ENCODE measurements around the gene HAUS1.
"Not testable (repeated sequence)": the region's sequence is repeated elsewhere in the genome, so short reads cannot be mapped to it uniquely, and the experiment has no call there.

The HAUS1 gene

GRCh38 chr18:46080156-46080555 lies 24.0 kb upstream of the HAUS1 start:
- DNase-seq, result no peak

DNA sequence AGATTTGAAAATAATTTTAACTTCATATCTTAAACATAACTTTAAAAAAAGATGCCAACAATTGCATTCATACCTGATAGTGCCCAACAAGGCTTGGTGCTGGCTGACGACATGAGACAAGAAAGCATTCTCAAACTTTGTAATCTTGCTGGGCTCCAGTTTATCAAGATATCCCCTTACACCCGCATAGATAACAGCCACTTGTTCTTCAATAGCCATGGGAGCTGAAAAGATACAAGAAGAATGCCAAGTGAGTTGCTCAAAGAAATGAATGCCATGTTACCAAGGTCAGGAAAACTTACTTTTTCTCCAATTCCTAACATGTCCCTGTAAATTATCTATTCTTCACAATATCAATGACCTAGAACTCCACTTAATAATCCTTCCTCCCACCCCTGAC lies 19.8 kb upstream of the HAUS1 start:
- no peak for DNase-seq

GRCh38 chr18:46088501-46088900 lies 15.7 kb upstream of the HAUS1 start:
- DNase-seq, result not testable (repeated sequence)

DNA sequence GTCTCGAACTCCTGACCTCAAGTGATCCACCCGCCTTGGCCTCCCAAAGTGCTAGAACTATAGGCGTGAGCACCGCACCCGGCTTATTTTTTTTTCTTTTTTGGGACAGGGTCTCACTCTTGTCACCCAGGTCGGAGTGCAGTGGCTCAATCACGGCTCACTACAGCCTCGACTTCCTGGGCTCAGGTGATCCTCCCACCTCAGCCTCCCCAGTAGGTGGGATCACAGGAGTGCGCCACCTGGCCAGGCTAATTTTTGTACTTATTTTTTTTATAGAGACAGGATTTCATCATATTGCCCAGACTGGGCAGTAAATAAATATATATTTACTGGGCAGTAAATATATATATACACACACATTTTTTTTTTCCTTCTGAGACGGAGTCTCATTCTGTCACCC lies 8.7 kb upstream of the HAUS1 start:
- no peak for DNase-seq

GRCh38 chr18:46096651-46097300 lies 7.4 kb upstream of the HAUS1 start:
- DNase-seq, result no peak

- DNase-seq, result no peak
These were observed 6.8 kb upstream of the HAUS1 start for GRCh38 chr18:46097431-46097800.

GRCh38 chr18:46097801-46098615 lies 6.2 kb upstream of the HAUS1 start, which contains the start of gene ATP5F1A:
ATP5F1A (minus strand) TSS chr18:46098296; CDS start chr18:46098231, 65 bp downstream.
- peak; percentile 98 for DNase-seq

DNA sequence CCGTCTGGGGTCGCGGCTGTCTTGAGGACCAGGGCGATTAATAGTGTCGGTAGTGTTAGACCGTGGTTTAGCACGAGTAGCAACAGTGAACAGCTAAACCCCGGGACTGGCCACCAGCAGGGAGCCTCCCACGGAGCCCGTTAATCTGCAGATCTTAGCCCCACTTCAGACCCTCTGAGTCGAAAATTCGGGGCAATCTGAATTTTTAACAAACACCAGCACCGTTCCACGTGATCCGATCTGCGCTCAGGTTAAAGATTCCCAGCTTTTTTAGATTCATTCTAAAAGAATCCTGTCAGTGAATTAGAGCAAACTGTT lies 5.6 kb upstream of the HAUS1 start:
- DNase-seq, result no peak

DNA sequence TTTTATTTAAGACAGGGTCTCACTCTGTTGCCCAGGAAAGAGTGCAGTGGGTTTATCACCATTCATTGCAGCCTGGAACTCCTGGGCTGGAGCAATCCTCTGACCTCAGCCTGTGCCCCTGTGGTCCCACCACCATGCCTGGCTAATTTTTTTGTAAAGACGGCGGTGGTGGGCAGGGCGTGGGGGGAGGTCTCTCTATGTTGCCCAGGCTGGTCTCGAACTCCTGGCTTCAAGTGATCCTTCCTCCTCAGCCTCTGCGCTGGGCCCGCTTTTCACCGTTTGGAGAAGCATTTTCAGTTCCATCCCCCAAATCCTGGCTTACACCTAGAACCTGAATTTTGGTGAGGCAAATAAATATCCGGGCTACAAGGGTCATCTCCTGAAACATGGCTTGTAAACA lies 4.7 kb upstream of the HAUS1 start:
- no peak for DNase-seq

DNA sequence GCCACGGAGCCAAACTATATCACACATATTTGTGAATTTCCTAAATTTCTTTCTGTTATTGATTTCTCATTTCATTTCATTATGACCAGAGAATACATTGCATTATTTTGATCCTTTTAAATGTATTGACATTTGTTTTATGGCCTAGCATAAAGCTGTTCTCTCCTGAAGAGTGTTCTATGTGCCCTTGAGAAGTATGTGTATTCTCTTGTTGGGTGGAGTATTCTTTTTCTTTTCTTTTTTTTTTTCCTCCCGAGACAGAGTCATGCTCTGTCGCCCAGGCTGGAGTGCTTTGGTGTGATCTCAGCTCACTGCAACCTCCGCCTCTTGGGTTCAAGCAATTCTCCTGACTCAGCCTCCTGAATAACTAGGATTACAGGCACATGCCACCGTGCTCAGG lies 5.2 kb downstream of the HAUS1 start:
- DNase-seq, result no peak

- no peak for DNase-seq
These were observed 6.2 kb downstream of the HAUS1 start for GRCh38 chr18:46110406-46110805.

DNA sequence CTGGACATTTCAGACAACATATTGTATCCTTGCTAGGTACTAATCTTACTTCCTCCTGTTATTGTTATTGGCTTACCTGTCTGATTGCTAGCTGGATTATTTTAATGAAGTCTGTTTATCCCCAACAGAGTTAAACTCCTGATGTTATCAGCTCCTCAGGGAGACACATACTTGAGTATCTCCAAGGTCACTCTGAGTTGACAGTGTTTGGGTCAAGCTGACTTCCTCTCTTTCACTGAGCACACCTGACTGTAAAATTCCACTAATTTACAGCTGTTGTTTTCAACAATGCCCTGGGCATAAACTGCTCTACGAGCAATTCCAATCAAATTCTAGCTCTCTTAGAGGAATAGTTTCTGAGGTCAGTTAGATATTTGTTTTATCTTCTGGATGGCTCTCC lies 9.6 kb downstream of the HAUS1 start:
- no peak for DNase-seq

DNA sequence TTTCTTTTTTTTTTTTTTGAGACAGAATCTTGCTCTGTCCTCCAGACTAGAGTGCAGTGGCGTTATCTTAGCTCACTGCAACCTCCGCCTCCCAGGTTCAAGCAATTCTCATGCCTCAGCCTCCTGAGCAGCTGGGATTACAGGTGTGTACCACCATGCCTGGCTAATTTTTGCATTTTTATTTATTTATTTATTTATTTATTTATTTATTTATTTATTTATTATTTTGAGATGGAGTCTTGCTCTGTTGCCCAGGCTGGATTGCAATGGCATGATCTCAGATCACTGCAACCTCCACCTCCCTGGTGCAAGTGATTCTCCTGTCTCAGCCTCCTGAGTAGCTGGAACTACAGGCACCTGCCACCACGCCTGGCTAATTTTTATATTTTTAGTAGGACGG lies 22.4 kb downstream of the HAUS1 start:
- DNase-seq, result not testable (repeated sequence)

DNA sequence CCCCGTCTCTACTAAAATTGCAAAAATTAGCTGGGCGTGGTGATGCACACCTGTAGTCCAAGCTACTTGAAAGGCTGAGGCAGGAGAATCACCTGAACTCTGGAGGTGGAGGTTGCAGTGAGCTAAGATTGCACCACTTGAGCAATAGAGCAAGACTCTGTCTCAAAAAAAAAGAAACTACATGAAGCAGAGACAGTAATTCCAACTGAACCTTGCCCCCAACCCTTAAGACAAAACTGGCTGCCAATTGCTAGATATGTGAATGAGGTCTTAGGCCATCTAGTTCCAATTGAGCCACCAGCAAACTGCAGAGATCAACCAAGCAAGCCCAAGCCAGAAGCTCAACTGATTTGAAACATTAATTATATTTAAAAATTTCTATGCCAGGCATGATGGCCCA lies 25.9 kb downstream of the HAUS1 start:
- DNase-seq, result no peak

GRCh38 chr18:46130549-46130948 lies 26.4 kb downstream of the HAUS1 start:
- not testable (repeated sequence) for DNase-seq

GRCh38 chr18:46133534-46133933 lies 29.3 kb downstream of the HAUS1 start:
- no peak for DNase-seq

GRCh38 chr18:46134920-46135675 lies 30.9 kb downstream of the HAUS1 start:
- DNase-seq, result no peak

- no peak for DNase-seq
These were observed 36.0 kb downstream of the HAUS1 start for GRCh38 chr18:46140173-46140572.

DNA sequence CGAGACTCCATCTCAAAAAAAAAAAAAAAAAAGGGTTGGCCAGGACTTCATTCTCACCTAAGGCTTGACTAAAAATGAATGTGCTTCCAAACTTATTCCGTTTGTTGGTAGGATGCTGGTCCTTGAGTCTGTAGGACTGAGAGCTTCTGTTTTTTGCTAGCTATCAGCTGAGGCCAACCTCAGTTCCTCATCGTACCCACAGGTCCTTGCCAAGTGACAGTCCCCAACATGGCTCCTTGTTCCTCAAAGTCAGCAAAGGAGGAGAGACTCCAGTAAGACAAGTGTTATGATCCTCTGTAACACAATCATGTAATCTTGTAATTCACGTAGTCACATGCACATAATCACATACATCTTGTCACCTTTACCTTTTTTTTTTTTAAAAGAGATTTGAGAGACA lies 37.0 kb downstream of the HAUS1 start:
- DNase-seq, result no peak

DNA sequence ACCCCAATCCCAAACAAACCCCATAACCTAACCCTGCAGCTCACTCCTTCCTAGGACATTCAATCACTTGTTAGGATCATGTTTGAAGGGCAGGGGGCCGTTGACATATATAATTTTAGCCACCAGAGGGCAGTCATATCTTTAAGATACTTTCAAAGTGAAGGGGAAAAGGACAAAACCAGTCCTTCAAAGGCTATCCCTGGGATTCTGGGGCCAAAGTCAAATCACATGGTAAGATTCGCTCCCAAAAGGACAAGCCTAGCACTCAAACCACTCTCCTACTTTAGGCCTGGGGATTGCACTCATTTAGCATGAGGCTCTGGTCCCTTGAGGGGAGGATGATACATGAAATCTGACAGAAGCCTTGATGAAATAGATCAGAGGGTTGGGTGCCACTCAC lies 44.6 kb downstream of the HAUS1 start:
- peak; percentile 35 for DNase-seq

DNA sequence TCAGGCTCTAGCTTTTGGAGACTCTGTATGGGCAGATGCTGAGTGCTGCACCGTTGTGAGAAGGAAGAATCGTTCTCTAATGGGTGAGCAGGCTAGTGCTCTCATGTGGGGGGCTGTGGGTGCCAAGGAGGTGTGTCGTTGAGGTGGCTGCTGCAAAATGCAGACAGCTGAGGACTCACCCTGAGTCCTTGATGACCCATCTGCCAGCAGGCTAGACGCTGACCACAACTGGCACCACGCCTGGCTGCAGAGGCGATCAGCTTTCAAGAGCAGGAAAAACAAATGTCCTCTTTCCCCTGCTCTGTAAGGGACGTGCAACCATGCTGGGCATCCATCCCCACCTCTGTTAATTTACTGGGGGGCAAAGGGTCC lies 48.2 kb downstream of the HAUS1 start:
- DNase-seq, result no peak

- peak; percentile 74 for DNase-seq
These were observed 48.8 kb downstream of the HAUS1 start for GRCh38 chr18:46152808-46153617.

GRCh38 chr18:46155641-46156051 lies 51.5 kb downstream of the HAUS1 start:
- no peak for DNase-seq

All from right kidney (tissue), 1 donor.